Activated CD8-positive, alpha-beta memory T cell treated with anti-CD3 and anti-CD28 coated beads for 1 hour (primary cell): ENCODE measurements around the gene OPN1MW.
"Not testable (repeated sequence)": the region's sequence is repeated elsewhere in the genome, so short reads cannot be mapped to it uniquely, and the experiment has no call there.

Source experiments
- DNase-seq, 2 donors: peaks; one replicate each; pipeline ENCODE4 v3.0.0-alpha.2; 2020; ENCODE audit warnings: low read depth in 1 of 2; ENCODE audit errors: extremely low read depth in 1 of 2

The OPN1MW gene

DNA sequence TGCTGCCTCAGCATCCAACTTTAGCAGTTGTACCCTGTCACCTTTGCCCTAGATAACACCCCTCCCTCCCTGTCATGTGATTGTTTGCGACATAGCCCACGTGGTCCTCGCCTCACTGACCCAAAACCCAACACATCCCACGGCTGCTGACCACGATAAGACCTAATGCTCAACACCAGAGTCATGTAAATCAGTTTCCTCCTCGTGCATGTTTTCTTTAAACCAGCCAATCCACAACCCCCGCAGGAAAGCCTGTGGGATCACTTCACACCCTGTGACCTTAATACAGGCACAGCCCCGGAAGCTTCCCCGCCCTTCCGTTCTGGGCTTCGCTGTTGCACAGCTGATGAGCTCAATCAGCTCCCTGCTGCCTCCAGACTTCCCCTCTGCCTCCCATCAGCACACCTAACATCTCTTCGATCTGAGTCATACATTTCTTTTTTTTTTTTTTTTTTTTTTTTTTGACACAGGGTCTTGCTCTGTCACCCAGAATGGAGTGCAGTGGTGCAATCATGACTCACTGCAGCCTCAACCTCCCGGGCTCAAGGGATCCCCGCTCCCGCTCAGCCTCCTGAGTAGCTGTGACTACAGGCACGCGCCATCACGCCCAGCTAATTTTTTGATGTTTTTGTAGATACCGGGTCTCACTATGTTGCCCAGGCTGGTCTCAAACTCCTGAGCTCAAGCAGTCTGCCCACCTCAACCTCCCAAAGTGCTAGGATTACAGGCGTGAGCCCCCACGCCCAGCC, 27.4 kb downstream of the OPN1MW start:
- DNase-seq: not testable (repeated sequence)

DNA sequence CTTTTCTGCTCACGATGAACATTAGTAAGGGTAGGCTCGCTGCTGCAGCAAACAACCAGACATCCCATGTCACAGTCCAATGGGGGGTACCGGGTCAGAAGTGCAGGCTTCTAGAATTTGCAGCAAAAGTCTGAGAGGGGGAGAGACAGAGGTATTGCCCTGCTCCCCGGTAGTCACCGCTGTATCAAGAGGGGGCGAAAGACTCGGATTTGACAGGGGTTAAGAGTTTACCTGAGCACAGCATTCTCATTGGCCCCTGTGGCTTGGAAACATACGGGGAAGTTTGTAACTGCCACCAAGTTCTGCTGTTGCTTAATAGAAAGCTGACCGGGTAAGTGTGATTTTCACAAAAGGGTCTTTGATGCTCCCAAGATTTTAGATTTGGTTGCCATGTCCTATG, 28.7 kb downstream of the OPN1MW start:
- not testable (repeated sequence) for DNase-seq

GRCh38 chrX:154211499-154211898, 29.1 kb downstream of the OPN1MW start:
- not testable (repeated sequence) for DNase-seq

DNA sequence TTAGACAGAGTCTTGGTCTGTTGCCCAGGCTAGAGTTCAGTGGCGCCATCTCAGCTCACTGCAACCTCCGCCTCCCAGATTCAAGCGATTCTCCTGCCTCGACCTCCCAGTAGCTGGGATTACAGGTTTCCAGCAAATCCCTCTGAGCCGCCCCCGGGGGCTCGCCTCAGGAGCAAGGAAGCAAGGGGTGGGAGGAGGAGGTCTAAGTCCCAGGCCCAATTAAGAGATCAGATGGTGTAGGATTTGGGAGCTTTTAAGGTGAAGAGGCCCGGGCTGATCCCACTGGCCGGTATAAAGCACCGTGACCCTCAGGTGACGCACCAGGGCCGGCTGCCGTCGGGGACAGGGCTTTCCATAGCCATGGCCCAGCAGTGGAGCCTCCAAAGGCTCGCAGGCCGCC, 37.1 kb downstream of the OPN1MW start, which contains the start of gene OPN1MW2:
Gene OPN1MW2 (plus strand): TSS at position 301 of the 400 bp plus-strand sequence. CDS start 60 bp downstream, at position 361.
- not testable (repeated sequence) for DNase-seq

DNA sequence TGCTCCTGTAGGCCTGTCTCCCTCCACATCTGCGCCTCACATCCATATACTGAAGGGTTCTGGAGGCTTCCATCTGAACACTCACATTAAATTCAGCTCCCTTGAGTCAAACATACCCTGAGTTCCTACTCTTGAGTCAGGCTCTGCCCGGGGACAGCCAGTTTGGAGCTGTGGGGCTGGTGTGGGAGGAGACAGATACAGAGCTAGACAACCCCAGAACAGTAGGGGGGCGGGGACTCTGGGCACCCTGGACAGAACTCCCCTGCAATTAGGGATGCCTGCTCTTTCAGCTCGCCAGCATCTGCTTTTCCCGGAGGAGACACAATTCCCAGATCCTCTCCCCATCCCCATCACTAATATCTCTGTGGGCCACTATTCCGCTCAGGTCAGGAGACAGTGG, 42.9 kb downstream of the OPN1MW start:
- not testable (repeated sequence) for DNase-seq

DNA sequence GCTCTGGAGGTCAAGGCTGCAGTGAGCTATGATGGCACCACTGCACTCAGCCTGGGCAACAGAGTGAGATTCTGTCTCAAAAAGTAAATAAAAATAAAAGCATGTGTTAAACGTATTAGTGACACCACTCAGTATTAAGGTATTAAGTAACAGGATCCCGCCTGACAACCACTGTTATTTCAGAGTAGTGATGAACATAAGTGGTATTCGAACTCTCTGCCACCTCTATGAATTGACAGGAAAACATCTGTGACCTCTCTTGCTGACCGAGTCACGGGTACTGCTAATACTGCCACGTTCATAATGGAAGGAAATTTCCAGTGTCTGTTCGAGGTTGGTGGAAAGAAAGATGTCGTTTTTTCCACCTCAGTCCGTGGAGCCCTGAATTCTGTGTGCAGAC, 44.3 kb downstream of the OPN1MW start:
- not testable (repeated sequence) for DNase-seq

- not testable (repeated sequence) for DNase-seq
Measured at GRCh38 chrX:154231443-154231842, 49.0 kb downstream of the OPN1MW start.

- not testable (repeated sequence) for DNase-seq
Measured at GRCh38 chrX:154233620-154234019, 51.2 kb downstream of the OPN1MW start.

DNA sequence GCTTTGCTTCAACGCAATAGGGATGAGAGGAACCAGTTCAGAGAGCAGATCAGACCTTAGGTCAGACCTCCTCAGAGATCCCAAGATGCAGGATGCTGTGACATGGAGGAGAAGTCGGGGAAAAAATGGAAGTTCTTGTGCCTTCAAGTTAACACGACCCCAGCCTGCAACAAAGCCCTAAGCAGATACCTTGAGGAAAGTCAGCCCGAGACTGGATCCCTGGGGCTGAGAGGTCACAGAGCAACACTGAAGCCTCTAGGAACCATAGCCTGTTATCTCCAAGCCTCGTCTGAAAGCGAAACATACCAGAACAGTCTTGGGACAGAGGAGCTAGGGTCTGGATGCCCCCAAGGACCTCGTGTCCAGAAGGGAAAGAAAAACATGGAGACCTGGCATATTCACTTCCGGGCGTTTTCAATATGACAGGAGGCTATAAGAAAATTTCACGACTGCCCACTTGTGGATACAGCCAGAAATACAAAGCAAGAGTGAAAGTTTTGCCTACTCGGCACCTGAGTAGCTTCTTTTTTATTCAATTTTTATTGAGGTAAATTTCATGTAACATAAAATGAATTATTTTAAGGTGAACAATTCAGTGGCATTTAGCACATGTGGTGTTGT, 56.7 kb downstream of the OPN1MW start:
- DNase-seq: not testable (repeated sequence)

DNA sequence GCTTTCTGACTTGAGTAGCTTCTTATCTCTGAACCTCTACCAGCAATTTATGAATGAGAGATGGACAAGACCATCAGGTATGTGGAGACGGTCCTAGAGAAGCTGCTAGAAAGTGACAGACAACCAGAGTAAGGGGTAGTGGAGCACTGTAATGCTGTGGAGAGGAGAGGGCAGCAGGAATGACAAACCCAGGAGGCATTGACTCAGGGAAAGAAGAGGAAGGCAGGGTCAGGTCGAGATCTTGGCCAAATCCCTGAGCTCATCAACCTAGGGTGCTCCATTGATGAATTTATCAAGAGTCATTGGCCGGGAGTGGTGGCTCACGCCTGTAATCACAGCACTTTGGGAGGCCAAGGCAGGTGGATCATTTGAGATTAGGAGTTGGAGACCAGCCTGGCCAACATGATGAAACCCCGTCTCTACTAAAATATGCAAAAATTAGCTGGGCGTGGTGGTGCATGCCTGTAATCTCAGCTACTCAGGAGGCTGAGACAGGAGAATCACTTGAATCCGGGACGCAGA, 57.6 kb downstream of the OPN1MW start:
- not testable (repeated sequence) for DNase-seq
